Measurements from ENCODE around the gene ASB18.

ASB18 gene

GRCh38 chr2:236173729-236174607 lies 90.2 kb downstream of the ASB18 start:
- DNase-seq = no peak

- no peak for DNase-seq
Measured at GRCh38 chr2:236173036-236173728, 91.0 kb downstream of the ASB18 start.

- no peak for DNase-seq
Measured at GRCh38 chr2:236172255-236173035, 91.8 kb downstream of the ASB18 start.

GRCh38 chr2:236171680-236172254 lies 92.4 kb downstream of the ASB18 start:
- no peak for DNase-seq

GRCh38 chr2:236171181-236171679 lies 93.0 kb downstream of the ASB18 start:
- DNase-seq = no peak

- DNase-seq = no peak
Measured at GRCh38 chr2:236170590-236171165, 93.5 kb downstream of the ASB18 start.

- no peak for DNase-seq
Measured at GRCh38 chr2:236169741-236170589, 94.2 kb downstream of the ASB18 start.

GRCh38 chr2:236169151-236169721 lies 95.0 kb downstream of the ASB18 start:
- no peak for DNase-seq

- peak in 1 of 5 experiments; percentile 25 for DNase-seq
Measured at GRCh38 chr2:236168110-236169080, 95.8 kb downstream of the ASB18 start, which contains the start of gene GBX2. Gene GBX2 (minus strand): TSS chr2:236168386. CDS start chr2:236167971, 415 bp downstream.

GRCh38 chr2:236167297-236168109 lies 96.7 kb downstream of the ASB18 start:
- peak in 1 of 5 experiments; percentile 25 for DNase-seq

GRCh38 chr2:236166796-236167296 lies 97.4 kb downstream of the ASB18 start:
- no peak for DNase-seq

- no peak for DNase-seq
Measured at GRCh38 chr2:236165842-236166795, 98.1 kb downstream of the ASB18 start.

GRCh38 chr2:236164925-236165841 lies 99.0 kb downstream of the ASB18 start:
- DNase-seq = no peak

- DNase-seq = no peak
Measured at GRCh38 chr2:236164201-236164924, 99.8 kb downstream of the ASB18 start.

All from T-helper 2 cell (primary cell).